Tibial nerve (tissue), 4 donors: ENCODE results near the gene LAMB4. TPM values are rescaled to one million over a fixed set of nuclear protein-coding genes. Genes with fewer than 3 reads are reported as not detected.

ENCODE experiments used
- DNase-seq, 2 donors: peaks; one replicate each; pipeline ENCODE4 v3.0.0-alpha.2; 2019; ENCODE audit warnings: low spot score in 2 of 2
- H3K27ac ChIP-seq, 4 donors: fragments of 200-600 bp; sonication (generic) in 3 of 4; one replicate each; pipeline ENCODE4 v1.5.1; 2017 to 2019; ENCODE audit warnings: mild to moderate bottlenecking in 1 of 4
- H3K27me3 ChIP-seq, 2 donors: fragments of 200-600 bp; sonication (generic) in 1 of 2; one replicate each; pipeline versions ENCODE4 v1.5.1 to v1.6.0; 2017 to 2019
- H3K36me3 ChIP-seq, 3 donors: fragments of 200-600 bp; sonication (generic); one replicate each; pipeline ENCODE4 v1.5.1; 2018 to 2019
- H3K4me1 ChIP-seq, 4 donors: fragments of 200-600 bp; sonication (generic) in 3 of 4; one replicate each; pipeline ENCODE4 v1.5.1; 2017 to 2019
- H3K4me3 ChIP-seq, 4 donors: fragments of 200-600 bp; sonication (generic) in 3 of 4; one replicate each; pipeline ENCODE4 v1.5.1; 2017 to 2019; ENCODE audit warnings: mild to moderate bottlenecking in 1 of 4, moderate library complexity in 1 of 4
- H3K9me3 ChIP-seq, 4 donors: fragments of 200-600 bp; sonication (generic) in 3 of 4; one replicate each; pipeline ENCODE4 v1.5.1; 2017 to 2019
- CTCF ChIP-seq, 5 experiments: fragments of 200-600 bp in 3 of 5; fragments of 450-650 bp in 2 of 5; sonication (generic) in 3 of 5; IDR thresholded peaks; one replicate each; pipeline ENCODE4 v1.5.1; 2016 to 2019; ENCODE audit warnings: antibody characterized with exemption in 5 of 5, mild to moderate bottlenecking in 3 of 5, moderate library complexity in 2 of 5
- EP300 ChIP-seq, 2 donors: sonication (generic); formaldehyde crosslinking; IDR thresholded peaks; one replicate each; pipeline ENCODE4 v1.6.1; 2017; ENCODE audit warnings: antibody characterized with exemption in 2 of 2, mild to moderate bottlenecking in 1 of 2
- POLR2A ChIP-seq, 2 donors: fragments of 450-650 bp; IDR thresholded peaks; one replicate each; pipeline ENCODE4 v1.6.1; 2017; ENCODE audit warnings: antibody characterized with exemption in 2 of 2, mild to moderate bottlenecking in 2 of 2, moderate library complexity in 2 of 2
- WGBS, 2 donors: methylation state at CpG; one replicate each; pipeline ENCODE4 v1.1.5; 2018; 5-methylcytosine and 5-hydroxymethylcytosine counted together
- total RNA-seq, 4 donors: library from RNA; depleted of rRNA; stranded (reverse); fragments of >200 nt; gene quantifications; one replicate each; pipeline ENCODE4 v1.1.0, GENCODE V29; 2016

The LAMB4 gene
- total RNA-seq, 4 donors from 2014 or later = 0.22 to 1.2 (median 0.42) TPM; not detected in 1

DNA sequence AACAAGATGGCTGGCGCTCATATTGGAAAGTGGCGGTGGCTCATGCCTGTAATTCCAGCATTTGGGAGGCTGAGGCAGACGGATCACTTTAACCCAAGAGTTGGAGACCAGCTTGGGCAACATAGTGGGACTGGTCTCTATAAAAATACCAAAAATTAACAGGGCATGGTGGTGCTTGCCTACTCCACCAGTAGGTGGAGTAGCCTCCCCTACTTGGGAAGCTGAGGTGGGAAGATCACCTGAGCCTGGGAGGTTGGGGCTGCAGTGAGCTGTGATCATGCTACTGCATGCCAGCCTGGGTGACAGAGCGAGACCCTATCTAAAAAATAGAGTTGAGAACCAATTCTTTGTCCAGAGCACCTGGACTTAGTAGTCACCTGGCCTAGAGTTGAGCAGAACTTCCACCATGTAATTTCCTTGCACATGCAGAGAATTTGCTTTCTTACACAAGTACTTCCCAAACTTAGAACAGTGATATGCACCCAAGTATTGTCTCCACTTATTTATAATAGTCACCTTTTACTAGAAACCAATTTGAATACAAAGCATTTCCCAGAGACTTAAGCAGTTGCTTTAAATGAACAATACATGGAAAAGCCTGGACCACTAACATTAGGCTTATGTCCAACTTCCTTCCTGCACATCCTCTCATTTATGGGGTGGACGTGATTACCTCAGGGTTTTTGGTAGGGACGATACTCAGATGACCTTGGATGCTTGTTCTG lies 15.9 kb downstream of the LAMB4 start:
- DNase-seq = no peak
- no peak overlapping the region for H3K27ac ChIP-seq
- H3K9me3 ChIP-seq = no peaks in the 10 kb centered on the region
- H3K27me3 ChIP-seq = no peaks in the 10 kb centered on the region
- peaks cover 0 to 5% (median 1%) of the 10 kb centered on the region in 4 donors for H3K4me1 ChIP-seq
- TF ChIP-seq EP300 (IDR thresholded peaks at IDR 0.05) (no peak), CTCF (IDR thresholded peaks at IDR 0.05) (no peak), POLR2A (IDR thresholded peaks at IDR 0.05) (no peak)
- 87 to 90% methylated on average over 6 of the region's 6 CpGs for whole genome bisulfite sequencing, 2 donors
- H3K36me3 ChIP-seq = no peaks in the 10 kb centered on the region
- H3K4me3 ChIP-seq = no peak overlapping the region

GRCh38 chr7:108112683-108113082 lies 17.5 kb downstream of the LAMB4 start:
- no peaks in the 10 kb centered on the region for H3K27me3 ChIP-seq
- H3K27ac ChIP-seq = no peak overlapping the region
- TF ChIP-seq POLR2A (IDR thresholded peaks at IDR 0.05) (no peak), EP300 (IDR thresholded peaks at IDR 0.05) (no peak), CTCF (IDR thresholded peaks at IDR 0.05) (no peak)
- H3K36me3 ChIP-seq = no peaks in the 10 kb centered on the region
- H3K9me3 ChIP-seq = no peaks in the 10 kb centered on the region
- peaks cover 0 to 5% (median 1%) of the 10 kb centered on the region in 4 donors for H3K4me1 ChIP-seq
- 84 to 85% methylated on average over 2 of the region's 2 CpGs for WGBS, 2 donors
- no peak for DNase-seq
- H3K4me3 ChIP-seq = no peak overlapping the region

GRCh38 chr7:108109221-108109908 lies 20.8 kb downstream of the LAMB4 start:
- no peak for DNase-seq
- WGBS, 2 donors = 82 to 100% methylated on average over 2 of the region's 2 CpGs
- Histone ChIP-seq H3K27me3 (no peaks in the 10 kb centered on the region), H3K4me1 (peaks cover 0 to 5% (median 1%) of the 10 kb centered on the region in 4 donors), H3K9me3 (no peaks in the 10 kb centered on the region), H3K27ac (no peak overlapping the region), H3K4me3 (no peak overlapping the region), H3K36me3 (no peaks in the 10 kb centered on the region)
- TF ChIP-seq EP300 (IDR thresholded peaks at IDR 0.05) (no peak), CTCF (IDR thresholded peaks at IDR 0.05) (peak in 4 of 5 experiments; percentile 14 to 35 (median 22)), POLR2A (IDR thresholded peaks at IDR 0.05) (no peak)

DNA sequence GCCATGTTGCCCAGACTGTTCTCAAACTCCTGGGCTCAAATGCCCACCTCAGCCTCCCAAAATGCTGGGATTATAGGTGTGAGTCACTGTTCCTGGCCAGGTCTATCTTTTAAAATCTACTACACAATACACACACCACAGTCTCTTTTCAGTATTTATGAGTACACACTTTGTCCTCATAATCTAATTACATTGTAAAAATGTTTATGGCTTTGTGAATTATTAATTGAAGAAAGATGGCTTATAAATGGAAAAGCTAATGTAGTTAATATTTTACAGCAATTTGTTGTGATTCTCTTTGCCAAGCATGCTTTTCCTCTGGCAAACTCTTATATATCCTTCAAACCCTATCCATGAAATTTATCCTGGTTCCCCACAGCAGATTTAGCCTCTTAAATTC lies 22.0 kb downstream of the LAMB4 start:
- no peaks in the 10 kb centered on the region for H3K9me3 ChIP-seq
- peaks cover 0 to 10% (median 5%) of the 10 kb centered on the region in 4 donors for H3K4me1 ChIP-seq

More for the DNA sequence above, 22.0 kb downstream of the LAMB4 start:
- Histone ChIP-seq H3K4me3 (no peak overlapping the region), H3K36me3 (no peaks in the 10 kb centered on the region), H3K27ac (no peak overlapping the region), H3K27me3 (no peaks in the 10 kb centered on the region)
- no peak for DNase-seq
- TF ChIP-seq POLR2A (IDR thresholded peaks at IDR 0.05) (no peak), CTCF (IDR thresholded peaks at IDR 0.05) (no peak), EP300 (IDR thresholded peaks at IDR 0.05) (no peak)
